ENCODE results near the gene DOCK8.
"Not testable (repeated sequence)": the region's sequence is repeated elsewhere in the genome, so short reads cannot be mapped to it uniquely, and the experiment has no call there.

Gene DOCK8

DNA sequence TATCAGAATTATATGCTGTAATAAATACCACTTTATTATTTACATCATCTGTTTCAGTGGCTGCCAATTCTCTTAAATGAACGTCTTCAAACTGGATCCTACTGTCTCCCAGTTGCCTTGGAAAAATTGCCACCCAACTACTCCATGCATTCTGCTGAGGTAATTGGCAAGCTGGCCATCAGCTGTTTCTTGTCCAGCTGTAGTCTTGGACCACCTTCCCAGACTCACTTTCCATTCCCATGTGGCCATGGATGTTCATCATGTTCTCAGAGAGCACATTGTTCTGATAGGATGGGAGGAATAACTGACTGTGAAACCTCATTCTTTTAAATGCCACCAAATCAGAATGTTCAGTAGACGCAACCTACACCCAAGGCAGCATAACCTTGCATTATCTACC, 157.5 kb downstream of the DOCK8 start:
- DNase-seq = no peak

DNA sequence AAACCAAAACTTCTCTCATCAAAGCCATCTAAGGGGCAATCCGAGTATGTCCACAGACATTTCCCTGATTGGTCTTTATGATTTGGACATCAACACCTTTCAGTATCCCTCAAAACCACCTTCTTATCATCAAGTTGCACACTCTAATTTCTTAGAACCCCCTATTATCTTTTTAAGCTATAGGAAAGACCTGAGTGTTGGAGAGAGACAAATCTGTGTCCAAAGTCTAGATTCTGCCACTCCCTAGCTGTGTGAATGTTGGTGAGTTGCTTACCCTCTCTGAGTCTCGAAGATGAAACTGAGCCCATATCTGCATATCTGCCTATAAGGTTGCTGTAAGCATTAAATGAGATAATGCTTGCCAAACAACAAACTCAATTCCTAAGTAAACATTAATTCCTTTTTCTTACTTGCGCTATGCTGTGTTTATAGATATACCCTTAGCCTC, 159.1 kb downstream of the DOCK8 start:
- no peak for DNase-seq

DNA sequence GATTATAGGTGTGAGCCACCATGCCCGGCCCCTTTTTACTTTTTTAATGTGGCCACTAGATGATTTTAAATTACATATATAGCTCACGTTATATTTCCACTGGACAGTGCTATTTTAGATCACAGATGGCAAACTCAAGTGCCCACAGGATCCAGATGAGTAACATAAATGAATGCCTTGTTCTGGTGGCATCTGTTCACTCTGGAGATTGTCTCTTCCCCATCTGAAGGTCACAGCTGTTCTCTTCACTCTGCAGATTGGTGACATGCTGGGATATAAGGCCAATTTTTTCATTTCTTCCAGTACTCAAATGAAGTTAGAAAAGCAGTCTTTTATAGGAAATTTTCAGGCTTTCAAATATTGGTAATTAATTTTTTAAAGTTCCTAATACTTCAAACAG, 160.1 kb downstream of the DOCK8 start:
- no peak for DNase-seq

DNA sequence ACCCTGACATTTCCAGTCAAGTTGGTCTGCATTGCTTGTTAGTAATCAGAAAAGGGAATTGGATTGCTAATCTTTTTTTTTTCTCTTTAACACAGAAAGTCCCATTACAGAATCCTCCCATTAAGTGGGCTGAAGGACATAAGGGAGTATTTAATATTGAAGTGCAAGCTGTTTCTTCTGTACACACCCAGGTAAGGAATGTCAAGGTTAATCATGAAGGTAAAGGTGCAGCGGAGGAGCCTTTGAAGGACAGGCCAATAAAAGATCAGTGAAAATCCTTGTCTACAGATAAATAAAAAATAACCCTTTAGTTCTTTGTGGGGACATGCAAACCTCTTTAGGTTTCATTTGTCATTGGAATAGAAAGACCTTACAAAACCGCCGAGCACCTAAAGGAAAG, 161.4 kb downstream of the DOCK8 start:
- no peak for DNase-seq

DNA sequence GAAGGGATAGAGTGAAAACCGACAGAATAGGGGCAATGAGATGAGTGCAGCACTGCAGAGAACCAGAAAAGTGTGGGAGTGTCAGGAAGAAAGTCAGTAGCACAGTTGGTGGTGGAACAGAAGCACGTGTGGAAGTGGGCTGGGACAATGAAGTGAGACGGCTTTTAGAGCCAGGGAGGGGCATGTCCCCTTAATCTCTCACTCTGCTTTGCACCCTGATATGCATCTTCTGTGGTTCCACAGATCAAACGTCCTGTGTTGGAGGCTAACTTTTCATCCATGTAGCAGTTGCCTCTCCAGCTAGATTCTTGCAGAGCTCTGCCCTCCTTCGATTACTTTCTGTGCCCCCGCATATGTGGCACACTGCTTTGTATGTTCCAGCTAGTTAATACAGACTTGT, 163.6 kb downstream of the DOCK8 start:
- DNase-seq = no peak

DNA sequence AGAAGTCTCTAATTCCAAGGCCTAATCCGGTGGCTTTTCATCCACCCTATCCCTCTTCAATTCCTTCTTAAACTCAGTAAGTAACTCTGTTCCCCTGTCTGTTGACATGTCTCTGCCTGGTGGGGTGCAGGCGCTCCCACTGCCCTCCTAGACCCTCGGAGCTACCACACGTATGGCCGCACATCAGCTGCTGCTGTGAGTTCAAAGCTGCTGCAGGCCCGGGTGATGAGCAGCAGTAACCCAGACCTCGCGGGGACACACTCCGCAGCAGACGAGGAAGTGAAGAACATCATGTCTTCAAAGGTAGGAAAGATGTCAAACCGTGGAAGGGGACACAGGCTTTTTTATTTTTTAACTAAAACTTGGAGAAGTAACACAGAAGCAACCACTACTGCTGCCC, 167.7 kb downstream of the DOCK8 start:
- DNase-seq = no peak

DNA sequence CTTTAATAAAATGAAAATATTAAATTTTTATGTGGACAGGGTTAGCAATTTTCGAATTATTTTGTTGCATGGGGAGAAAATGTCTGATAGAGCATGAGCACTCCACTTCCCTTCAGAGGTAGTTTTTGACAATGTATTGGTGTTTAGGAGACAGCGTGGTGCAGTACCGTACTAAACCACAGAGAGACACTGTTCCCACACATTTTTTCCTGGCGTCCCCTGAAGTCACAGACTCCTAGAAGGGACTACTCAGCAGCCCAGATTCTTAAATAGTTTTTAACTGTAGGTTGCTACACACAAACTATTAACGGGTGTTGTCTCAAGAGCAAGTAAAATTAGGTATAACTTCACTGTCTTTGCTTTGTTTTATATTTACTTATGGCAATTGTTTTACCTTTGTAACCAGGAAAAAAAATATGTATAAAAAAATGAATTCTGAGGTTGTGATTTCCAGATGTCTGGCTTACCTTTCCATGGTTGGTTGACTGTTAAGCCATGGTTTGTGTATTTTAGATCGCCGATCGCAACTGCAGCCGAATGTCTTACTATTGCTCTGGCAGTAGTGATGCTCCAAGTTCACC, 171.2 kb downstream of the DOCK8 start:
- no peak for DNase-seq

DNA sequence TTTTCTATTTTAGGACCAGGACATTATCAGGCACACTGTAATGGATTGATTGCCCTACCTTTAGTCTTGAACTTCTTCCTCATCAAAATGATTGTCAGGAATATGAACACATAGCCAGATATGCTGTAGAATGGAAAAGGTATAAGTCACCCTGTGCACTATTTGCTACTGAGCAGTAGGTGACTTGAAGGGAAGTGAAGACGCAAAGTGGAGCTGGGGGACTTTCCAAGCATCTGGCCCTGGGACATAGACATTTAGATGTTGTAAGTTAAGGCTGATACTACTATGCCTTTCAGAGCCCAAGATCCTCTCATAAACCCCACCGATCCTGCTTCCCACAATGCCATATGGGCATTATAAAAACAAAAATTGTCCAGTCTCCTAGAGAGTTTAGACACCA, 174.5 kb downstream of the DOCK8 start:
- no peak for DNase-seq

DNA sequence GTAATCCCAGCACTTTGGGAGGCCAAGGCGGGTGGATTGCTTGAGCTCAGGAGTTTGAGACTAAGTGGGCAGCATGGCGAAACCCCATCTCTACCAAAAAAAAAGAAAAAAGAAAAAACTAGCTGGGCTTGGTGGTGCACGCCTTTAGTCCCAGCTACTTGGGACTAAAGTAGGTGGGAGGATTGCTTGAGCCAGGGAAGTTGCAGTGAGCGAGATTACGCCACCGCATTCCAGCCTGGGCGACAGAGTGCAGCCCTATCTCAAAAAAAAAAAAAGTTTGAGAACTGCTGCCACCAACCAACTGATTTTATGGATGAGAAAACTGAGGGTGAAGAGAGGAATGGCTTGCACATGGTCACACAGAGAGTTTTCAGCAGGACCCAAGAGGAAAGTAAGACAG, 175.1 kb downstream of the DOCK8 start:
- DNase-seq = no peak

DNA sequence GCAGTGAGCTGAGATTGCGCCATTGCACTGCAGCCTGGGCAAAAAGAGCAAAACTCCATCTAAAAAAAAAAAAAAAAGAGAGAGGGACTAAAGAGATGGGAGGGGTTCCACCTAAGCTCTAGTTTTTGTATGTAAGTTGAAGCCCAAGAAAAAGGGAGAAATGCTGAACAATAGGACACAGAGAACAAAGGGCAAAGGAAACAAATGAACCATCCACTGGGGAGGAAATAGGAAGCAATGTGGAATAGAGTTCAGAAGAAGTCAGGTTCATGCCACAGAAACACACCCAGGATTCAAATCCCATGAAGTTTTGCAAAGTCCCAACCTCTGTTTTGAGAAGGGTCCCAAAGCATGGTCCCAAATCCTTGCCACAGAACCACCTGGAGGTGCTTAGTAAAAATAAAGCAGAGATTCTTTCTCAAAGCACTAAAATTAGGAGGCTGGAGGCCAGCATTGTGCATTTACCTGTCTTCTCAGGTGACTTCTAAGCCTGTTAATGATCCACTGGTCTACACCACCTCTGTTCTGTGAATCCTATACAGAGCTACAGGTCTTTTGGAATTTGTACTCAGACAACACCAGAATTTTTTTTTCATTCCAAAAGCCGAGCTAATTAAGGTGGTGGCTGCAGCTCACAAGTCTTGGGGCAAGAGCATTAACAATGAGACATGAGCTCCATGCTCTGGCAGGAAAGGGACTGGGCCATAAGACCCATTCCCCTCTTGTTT, 177.6 kb downstream of the DOCK8 start:
- no peak for DNase-seq

DNA sequence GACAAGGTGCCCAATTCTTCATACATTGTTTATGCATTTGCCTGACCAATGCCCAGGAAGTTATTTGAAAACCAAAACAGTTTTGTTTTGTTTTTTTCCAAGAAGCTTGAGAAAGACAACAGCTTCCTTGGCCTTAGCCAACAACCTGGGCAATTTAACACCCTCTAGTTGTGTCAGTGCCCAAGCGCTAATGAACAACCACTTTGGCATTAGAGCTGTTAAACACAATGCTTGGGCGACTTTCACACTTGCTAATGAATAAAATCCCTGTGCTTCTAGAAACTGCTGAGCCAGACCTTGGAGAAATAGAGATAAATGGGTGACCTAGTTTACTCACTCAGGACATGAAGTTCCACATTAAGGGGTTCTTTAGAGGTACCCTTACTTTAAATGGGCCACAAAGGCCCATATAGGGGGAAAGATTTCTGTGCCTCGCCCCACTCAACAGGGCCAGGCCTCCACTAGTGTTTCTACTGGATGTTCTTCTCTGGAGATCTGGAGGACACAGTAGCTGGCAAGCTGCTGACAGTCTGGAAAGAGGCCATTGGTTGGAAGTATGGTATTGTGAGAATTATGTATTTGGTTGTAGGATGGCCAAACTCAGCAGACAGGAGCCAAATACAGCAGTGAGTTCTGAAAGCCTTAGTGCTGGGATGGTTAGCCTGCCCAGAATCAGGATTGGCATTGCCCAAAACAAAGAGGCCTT, 179.8 kb downstream of the DOCK8 start:
- DNase-seq = no peak

DNA sequence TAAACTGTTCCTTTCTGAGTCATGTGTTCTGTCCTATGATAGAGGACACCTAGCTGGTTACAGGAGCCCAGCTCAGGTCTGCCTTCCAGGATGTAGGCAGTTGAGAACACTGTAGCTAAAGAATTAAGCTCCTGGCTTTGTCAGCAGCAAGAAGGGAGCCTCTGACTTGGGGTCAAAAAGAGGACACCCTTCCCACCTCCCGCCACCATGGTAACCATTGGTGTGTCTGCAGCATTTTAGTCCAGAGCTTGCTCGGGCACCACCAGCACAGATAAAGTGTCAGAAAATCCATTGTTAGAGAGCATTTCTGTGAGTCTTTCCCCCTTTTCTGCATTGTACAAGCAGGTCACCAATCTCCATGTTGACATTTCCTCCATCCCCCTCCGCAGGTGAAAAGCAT, 181.7 kb downstream of the DOCK8 start:
- no peak for DNase-seq

DNA sequence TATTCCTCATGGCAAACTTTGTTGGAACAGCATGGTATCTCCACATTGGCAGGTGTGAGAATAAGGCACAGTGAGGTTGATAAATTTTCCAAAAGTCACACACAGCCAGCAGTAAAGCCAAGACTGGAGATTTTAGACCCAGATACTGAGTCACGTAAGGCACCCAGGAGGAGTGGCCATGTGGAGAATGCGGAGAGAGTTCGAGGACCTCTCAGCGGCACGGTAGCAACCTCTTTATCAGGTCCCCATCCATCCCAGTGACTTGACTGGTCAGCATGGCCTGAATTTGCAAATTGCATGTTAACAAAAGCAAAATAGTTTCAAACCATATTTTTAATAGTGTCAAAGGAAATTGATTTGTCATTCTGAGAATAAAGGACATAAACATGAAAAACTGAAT, 183.4 kb downstream of the DOCK8 start:
- DNase-seq = no peak

DNA sequence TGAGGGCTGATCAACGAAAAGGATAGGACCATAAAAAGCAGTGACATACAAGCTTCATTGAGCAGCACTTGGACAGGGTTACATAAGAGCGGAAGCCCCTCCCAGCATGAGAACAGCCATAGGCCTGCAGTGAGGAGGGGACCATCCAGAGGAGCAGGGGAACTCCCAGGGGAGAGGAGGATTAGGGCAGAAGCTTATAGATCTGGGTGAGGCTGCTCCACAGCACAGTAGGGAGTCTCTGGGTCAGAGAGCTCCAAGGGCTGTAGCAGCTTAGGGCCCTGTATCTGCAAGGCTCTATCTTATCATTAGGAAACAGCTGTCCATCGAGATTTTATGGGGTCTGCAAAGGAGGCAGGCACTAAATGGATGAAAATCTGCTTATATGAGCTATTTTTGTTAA, 186.6 kb downstream of the DOCK8 start:
- DNase-seq = no peak

DNA sequence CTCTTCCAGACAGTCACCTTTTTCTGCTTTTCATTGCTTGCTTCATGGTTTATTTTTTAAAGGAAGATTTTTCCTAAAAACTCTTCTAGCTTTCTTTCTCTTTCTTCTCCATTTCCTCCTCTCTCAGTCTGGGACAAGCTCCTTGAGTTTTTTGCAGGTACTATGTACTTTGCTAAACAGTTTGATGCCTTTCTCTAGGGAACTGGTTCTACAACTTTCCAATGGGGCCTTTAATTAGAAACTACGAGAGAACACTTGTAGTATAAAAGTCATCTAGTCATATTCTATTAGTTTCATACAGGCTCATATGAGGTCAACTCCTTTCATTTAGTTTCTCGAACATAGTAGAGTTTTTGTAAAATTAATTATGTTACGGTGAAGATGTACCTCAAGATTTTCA, 189.6 kb downstream of the DOCK8 start:
- no peak for DNase-seq

DNA sequence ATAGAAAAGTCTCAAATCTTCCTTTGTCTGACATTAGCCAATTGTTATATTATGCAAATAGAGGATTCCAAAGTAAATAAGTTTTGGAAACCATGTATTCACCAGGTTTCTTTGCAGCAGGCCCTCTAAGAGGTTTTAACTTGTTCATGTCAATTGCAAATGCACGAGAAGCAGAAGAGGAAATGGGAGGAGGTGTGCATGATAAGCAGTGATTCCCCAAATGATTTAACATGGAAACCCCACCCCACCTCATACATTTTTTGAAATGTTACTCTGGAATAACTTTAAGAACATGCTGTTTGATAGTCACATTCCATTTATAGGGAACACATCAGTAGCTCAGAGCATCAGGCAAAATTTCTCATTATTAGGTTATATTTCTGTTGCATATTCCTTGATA, 190.7 kb downstream of the DOCK8 start:
- DNase-seq = no peak

DNA sequence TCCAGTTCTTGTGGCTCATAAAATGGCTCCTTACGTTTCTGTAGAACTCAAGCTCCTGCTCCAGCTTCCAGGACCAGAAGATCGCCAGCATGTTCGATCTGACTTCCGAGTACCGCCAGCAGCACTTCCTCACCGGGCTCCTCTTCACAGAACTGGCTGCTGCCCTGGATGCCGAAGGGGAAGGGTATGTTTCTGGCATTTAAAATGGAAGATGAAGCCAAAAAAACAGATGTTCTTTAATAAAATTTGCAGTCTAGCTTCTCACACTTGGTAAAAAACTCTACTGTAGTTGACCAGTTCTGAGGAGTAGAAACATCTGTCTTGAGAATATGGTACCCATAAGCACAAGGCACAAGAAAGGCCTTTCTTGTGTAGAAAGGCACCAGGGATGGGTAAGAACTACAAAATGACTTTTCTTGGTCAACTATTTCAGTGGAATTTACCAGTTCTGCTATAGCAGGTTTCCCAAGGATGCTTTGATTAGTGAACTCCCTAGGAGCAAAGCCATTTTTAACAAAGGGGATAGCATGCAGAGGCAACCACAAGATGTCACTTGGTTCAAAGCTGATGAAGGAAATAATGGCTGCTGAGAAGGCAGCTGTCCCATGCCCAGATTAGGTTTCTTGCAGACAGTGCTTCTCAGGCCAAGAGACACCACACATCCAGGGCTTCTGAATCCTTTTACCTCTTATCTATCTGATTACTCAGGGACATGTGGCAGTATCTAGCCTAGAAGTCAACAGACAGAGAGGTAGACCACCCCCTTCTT, 192.4 kb downstream of the DOCK8 start:
- no peak for DNase-seq

DNA sequence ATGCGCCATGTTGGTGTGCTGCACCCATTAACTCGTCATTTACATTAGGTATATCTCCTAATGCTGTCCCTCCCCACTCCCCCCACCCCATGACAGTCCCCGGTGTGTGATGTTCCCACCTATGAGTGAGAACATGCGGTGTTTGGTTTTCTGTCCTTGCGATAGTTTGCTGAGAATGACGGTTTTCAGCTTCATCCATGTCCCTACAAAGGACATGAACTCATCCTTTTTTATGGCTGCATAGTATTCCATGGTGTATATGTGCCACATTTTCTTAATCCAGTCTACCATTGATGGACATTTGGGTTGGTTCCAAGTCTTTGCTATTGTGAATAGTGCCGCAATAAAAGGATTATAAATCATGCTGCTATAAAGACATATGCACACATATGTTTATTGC, 195.0 kb downstream of the DOCK8 start:
- not testable (repeated sequence) for DNase-seq

DNA sequence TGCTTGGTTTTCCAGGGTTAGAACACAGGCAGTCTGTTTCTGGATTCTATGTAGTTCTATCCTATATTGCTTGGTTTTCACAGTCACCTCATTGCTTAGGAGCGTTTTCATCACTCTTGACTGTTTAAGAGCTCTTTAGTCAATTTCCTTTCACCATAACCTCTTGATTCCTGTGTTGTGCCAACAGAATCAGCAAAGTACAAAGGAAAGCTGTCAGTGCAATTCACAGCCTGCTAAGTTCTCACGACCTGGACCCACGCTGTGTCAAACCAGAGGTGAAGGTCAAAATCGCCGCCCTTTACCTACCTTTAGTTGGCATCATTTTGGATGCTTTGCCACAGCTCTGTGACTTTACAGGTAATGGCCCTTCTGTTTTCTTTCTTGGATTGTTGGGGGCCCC, 199.9 kb downstream of the DOCK8 start:
- no peak for DNase-seq

DNA sequence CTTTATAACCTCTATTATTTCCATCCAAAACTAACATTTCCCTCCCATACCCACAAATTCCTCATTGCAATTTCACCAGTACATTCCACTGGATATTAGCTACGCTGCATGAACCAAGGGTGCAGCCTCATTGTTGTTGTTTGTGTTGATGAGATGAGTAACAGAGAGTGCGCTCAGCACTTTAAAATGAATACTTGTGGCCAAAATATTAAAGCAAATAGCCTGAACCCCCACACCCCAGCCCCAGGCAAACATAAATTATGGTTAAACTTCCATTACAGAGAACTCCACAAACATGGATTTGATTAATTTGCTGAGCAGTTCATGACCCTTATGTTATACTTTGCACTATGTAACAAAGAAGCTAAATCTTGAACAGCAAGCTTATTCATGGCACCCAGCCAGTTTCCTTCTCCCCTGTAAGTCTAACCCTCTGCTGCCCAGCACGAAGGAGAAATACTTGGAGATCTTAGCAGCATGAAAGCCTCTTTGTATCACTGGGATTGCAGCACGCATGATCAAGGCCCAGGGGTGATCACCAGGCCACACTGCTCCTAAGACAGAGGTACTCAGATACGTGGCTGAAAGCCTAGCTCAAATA, 205.0 kb downstream of the DOCK8 start:
- DNase-seq = no peak

DNA sequence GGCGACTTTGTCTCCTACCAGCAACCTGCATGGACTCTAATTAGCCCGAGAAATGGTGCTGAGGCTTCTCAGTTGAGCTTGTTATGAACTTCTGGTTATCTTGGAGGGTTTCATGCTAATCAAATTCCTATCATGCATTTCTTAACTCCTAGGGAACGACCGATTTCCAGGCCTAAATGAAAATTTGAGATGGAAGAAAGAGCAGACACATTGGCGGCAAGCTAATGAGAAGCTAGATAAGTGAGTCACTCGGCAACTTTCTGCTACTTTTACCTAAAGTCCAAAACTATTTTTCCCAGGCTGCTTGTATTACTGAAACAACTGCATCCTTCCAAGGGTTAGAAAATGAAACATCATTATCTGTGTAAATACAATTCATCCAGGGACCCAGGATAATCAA, 207.2 kb downstream of the DOCK8 start:
- no peak for DNase-seq

DNA sequence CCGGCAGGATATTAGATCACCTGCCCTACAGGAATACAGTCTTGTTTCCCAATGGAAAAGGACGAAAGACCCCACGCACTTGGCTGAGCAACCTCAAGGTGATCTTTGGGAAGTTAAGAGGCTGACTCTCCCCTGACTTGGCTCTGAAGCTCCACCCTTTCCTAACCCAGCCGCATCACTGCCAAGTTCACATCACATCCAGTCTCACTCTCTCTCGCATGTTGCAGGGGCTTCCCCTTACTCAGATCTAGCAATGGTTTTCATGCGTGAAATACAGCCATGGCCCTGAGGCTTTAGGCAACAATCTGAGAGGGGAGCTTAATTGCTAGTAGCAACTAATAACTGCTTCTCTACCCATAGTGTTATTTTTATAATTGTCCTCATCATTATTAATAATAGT, 211.6 kb downstream of the DOCK8 start:
- no peak for DNase-seq

DNA sequence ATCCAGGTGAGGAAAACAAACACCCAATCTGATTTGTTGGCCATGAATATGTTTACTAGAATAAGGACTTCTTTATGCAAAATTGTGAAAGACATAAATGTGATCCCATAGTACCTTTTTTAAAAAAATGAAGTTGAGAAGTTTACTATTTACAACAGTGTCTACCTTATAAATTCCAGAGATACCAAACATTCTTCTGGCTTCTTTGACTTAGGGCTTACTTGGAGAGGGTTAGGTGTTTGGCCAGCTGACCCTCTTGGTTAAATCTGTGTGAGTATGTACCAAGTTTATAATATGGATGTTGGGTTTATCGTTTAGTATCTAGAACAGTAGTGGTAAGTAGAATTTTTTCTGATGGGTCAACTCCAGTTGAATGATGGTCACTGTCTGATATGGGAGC, 212.3 kb downstream of the DOCK8 start:
- no peak for DNase-seq
